ENCODE measurements around the gene COL4A2. TPM values are rescaled to one million over a fixed set of nuclear protein-coding genes. Genes with fewer than 3 reads are reported as not detected.

The COL4A2 gene
- 100 to 1,000 TPM in 2 of 4 donors, 10 to 100 TPM in 2; 56.6 to 139 (median 89.1) TPM for total RNA-seq

GRCh38 chr13:110306960-110307766 lies at the start of gene COL4A2, which contains the start of gene COL4A1:
TSS of gene COL4A2 (plus strand) at chr13:110307284. CDS start at chr13:110307904, 620 bp downstream.
TSS of gene COL4A1 (minus strand) at chr13:110307157. CDS start at chr13:110307027, 130 bp downstream.
- Histone ChIP-seq H3K4me1 (peaks cover 0 to 29% (median 0%) of the 10 kb centered on the region in 4 donors), H3K9me3 (no peaks in the 10 kb centered on the region), H3K27me3 (no peaks in the 10 kb centered on the region), H3K4me3 (peak within 1 kb of the TSS; percentile 47 to 79 (median 63)), H3K36me3 (no peaks in the 10 kb centered on the region), H3K27ac (peak within 1 kb of the TSS; percentile 65 to 95 (median 86))
- TF ChIP-seq CTCF (IDR thresholded peaks at IDR 0.05) (no peak), POLR2A (IDR thresholded peaks at IDR 0.05) (peak; percentile 45 to 58)
- peak in 2 of 3 donors; percentile 61 to 65 for DNase-seq

- DNase-seq, result no peak
- no peak for TF ChIP-seq POLR2A (IDR thresholded peaks at IDR 0.05)
- TF ChIP-seq CTCF (IDR thresholded peaks at IDR 0.05), result no peak
- no peak overlapping the region for H3K4me3 ChIP-seq
- peak overlapping the region in 1 of 4 donors; percentile 56 for H3K27ac ChIP-seq
- no peaks in the 10 kb centered on the region for H3K9me3 ChIP-seq
- no peaks in the 10 kb centered on the region for H3K36me3 ChIP-seq
- no peaks in the 10 kb centered on the region for H3K27me3 ChIP-seq
- H3K4me1 ChIP-seq, result peaks cover 0 to 25% (median 0%) of the 10 kb centered on the region in 4 donors
Observed at GRCh38 chr13:110257408-110257807, 49.7 kb upstream of the COL4A2 start.

DNA sequence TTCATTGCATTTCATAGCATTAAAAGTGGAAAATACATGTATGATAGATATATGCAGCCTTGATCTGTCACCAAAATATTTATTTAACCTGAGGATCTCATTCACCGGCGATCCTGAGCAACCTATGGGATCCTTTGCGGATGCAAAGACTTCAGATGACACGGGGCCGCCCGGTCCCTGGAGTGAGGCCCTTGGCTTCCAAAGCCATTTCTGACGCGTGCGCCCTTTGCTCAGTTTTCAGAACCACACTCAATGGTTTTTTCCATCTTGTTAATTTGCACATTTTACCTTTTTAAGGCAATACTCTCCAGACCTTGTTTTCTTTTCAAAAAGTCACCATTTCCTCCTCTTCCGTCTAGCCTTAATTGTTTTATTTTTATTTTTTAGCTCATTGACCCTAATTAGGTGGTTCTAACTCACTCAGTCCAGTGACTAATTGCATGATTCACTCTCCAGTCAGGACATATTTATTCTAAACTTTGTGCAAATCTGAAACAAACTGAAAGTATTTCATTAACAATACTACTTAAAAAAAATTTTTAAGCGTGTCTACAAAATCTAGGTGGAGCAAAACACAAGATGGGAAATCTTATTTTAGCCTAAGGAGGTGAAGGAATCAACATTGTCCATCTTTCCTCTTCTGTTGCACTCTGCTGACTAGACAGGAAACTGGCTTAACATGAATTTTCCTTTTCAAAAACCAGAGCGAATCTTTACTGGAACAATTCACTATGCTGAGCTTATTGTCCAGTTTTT lies 48.0 kb upstream of the COL4A2 start:
- Histone ChIP-seq H3K27me3 (no peaks in the 10 kb centered on the region), H3K4me3 (no peak overlapping the region), H3K9me3 (no peaks in the 10 kb centered on the region), H3K4me1 (peaks cover 0 to 41% (median 0%) of the 10 kb centered on the region in 4 donors), H3K36me3 (no peaks in the 10 kb centered on the region), H3K27ac (peak overlapping the region in 2 of 4 donors; percentile 27)
- DNase-seq, result no peak
- TF ChIP-seq POLR2A (IDR thresholded peaks at IDR 0.05), result no peak
- no peak for TF ChIP-seq CTCF (IDR thresholded peaks at IDR 0.05)

DNA sequence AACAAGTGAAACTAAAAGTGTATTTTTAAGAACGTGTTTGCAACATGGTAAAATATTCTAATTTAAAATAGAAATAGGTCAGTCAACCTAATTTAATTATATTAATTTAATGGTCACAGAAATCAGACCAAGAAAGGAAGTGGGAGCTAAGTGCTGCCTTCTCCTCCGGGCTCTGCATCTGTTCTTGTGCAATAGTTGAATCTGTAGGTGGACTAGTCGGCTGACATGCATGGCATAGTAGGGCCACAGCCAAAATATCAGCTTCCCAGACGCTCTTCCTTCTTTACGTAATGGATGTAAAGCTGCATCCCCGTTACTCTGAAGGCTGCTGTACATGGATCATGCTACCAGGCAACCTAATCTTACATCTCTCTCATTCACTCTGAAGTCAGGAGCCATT lies 47.4 kb upstream of the COL4A2 start:
- no peaks in the 10 kb centered on the region for H3K9me3 ChIP-seq
- DNase-seq, result no peak
- peaks cover 0 to 47% (median 0%) of the 10 kb centered on the region in 4 donors for H3K4me1 ChIP-seq
- H3K36me3 ChIP-seq, result no peaks in the 10 kb centered on the region
- H3K27ac ChIP-seq, result peak overlapping the region in 2 of 4 donors; percentile 27
- no peak overlapping the region for H3K4me3 ChIP-seq
- H3K27me3 ChIP-seq, result no peaks in the 10 kb centered on the region
- TF ChIP-seq CTCF (IDR thresholded peaks at IDR 0.05) (no peak), POLR2A (IDR thresholded peaks at IDR 0.05) (no peak)

DNA sequence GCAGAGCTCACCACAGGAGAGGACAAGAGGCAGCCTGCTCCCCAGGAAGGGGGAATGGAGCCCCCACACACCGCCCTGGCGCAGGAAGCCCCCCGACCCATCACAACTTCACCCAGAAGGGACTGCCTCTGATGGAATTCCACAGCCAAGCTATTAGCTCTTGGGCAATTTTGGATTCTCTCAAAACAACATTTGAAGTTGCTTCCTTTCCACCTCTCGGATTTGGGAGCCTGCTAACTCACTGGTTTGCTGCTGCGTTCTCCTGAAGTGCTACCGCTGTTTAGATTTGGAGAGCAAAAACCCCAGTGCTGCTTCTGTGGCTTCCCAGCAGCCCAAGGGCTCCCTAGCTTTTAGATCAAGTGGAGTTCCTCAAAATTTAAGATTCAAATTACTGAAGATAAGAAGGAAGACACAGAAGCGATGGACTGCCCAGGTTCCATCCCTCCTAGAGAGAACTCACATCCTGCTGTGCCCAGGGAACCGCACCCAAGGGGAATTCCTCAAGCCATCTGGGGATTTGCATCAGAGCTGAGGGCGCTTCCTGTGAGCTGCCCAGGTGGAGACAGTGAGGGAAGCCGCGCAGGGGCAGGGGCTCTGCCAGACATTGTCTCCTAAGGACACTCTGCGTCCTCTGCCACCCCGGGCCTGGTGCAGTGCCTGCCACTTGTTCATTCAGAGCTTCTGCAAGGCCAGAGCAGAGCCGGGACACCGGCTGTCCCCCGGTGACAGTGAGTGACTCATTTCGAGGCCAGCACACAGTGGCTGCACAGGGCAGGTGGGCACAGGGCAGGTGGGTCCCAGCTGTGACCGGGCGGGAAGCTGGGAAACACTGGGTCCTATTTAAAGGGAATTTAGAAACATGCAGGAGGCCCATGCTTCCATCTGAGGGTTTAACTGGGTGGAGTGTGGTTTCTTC lies 45.7 kb upstream of the COL4A2 start:
- no peak for DNase-seq
- peaks cover 0 to 50% (median 0%) of the 10 kb centered on the region in 4 donors for H3K4me1 ChIP-seq
- no peaks in the 10 kb centered on the region for H3K36me3 ChIP-seq
- H3K27ac ChIP-seq, result peak overlapping the region in 2 of 4 donors; percentile 50 to 59
- no peak overlapping the region for H3K4me3 ChIP-seq
- H3K27me3 ChIP-seq, result no peaks in the 10 kb centered on the region
- no peak for TF ChIP-seq POLR2A (IDR thresholded peaks at IDR 0.05)
- no peak for TF ChIP-seq CTCF (IDR thresholded peaks at IDR 0.05)
- no peaks in the 10 kb centered on the region for H3K9me3 ChIP-seq
